GM12891 (cell line): Measurements from ENCODE around the gene C1QTNF12.

Experiments used
- DNase-seq: peaks from one replicate; pipeline ENCODE4 v3.0.0; 2011; ENCODE audit warnings: low spot score; ENCODE audit not compliant: insufficient read length
- FAIRE-seq: peaks from 2 replicates; lab custom pipeline; 2011; peaks lifted over from hg19 to GRCh38; lab: Jason Lieb, UNC
- PAX5 ChIP-seq: IDR thresholded peaks from 2 replicates; pipeline ENCODE4 v1.6.1; 2011; ENCODE audit warnings: low read length, moderate library complexity, mild to moderate bottlenecking; ENCODE audit not compliant: insufficient read depth, severe bottlenecking
- POLR2A ChIP-seq: IDR thresholded peaks from 2 replicates; pipeline ENCODE4 v1.6.1; 2011; ENCODE audit warnings: low read depth, low read length, control low read depth
- POLR2AphosphoS5 ChIP-seq: IDR thresholded peaks from 2 replicates; pipeline ENCODE4 v1.6.1; 2011; ENCODE audit warnings: low read depth, low read length, control low read depth
- POU2F2 ChIP-seq: IDR thresholded peaks from 2 replicates; pipeline ENCODE4 v1.6.1; 2011; ENCODE audit warnings: low read depth, mild to moderate bottlenecking, control low read depth, low read length, moderate library complexity
- SPI1 ChIP-seq: IDR thresholded peaks from 2 replicates; pipeline ENCODE4 v1.6.1; 2011; ENCODE audit warnings: low read depth, low read length, control low read depth
- TAF1 ChIP-seq: IDR thresholded peaks from 2 replicates; pipeline ENCODE4 v1.6.1; 2011; ENCODE audit warnings: low read depth, low read length, control low read depth

Gene C1QTNF12

DNA sequence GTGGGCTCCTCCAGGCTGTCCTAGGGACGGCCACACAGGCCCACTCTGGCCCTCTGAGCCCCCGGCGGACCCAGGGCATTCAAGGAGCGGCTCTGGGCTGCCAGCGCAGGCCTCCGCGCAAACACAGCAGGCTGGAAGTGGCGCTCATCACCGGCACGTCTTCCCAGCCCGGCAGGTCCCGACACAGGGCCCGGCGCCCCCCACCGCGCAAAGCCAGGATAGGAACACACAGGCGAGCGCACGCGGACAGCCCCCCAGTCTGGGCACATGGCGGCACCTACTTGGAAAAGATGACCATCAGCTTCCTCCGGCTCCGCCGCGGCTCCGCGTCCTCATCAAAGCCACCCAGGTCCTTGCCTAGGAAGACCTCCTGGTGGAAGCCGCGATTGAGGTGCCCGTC is 18.3 kb downstream of the C1QTNF12 start:
- TF ChIP-seq POU2F2 (no peak), SPI1 (no peak)
- no peak for DNase-seq
- no peak for FAIRE-seq

DNA sequence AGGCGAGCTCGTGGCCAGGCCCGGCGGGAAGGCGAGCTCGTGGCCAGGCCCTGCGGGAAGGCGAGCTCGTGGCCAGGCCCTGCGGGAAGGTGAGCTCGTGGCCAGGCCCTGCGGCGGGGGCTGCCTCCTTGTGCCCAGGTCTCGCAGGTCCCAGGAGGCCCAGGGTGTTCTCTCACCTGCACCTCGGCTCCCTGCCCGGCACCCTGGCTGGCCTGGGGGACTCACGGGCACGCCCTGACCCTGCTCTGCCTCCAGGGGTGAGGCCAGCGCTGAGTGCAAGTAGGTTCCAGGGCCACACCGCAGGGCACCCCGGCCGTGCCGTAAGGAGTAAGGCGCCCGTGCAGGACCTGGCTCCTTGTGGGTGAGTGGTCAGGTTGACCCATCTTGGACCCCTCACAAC is 19.1 kb downstream of the C1QTNF12 start:
- TF ChIP-seq PAX5 (no peak), POLR2A (no peak), POU2F2 (no peak), SPI1 (no peak), POLR2AphosphoS5 (no peak), TAF1 (no peak)
- DNase-seq (no peak), FAIRE-seq (no peak)

DNA sequence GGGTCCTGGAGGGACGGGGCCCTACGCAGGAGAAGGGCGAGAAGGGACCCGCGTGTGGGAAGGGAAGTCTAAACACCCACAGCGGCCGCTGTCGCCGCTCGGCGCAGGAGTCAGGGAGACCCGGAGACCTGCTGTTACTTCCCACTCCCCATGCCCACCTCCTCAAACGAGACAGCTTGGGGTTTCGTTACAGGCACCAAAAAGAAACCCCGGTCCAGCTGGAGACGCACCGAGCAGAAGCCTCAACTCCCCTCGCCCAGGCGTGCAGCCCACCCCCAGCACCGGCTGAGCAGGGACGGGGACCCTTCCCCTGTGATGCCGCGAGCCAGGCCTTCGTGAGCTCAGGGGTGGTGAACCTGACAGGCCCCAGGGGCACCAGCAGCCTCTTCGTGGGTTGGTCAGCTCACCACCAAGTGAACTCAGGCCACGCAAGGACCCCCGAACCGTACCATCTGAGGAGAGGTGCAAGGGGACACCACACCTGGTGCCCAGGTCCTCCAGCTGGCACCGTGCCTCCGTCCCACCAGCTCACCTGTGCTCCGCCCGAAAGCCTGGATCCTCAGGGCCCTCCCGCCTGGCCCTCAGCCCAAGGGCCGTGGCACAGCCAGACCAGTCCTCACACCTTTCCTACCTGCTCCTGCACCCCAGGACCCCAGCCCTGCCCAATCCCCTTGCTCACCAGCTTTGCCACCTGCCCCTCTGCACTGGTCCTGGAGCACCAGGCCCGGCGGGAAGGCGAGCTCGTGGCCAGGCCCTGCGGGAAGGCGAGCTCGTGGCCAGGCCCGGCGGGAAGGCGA is 19.8 kb downstream of the C1QTNF12 start:
- no peak for TF ChIP-seq POLR2A
- FAIRE-seq (no peak), DNase-seq (no peak)

- FAIRE-seq (no peak), DNase-seq (no peak)
- no peak for TF ChIP-seq POLR2AphosphoS5
- TF ChIP-seq PAX5, result no peak
- TF ChIP-seq POU2F2, result no peak
- no peak for TF ChIP-seq SPI1
- no peak for TF ChIP-seq TAF1
- TF ChIP-seq POLR2A, result no peak
These were observed 20.6 kb downstream of the C1QTNF12 start for GRCh38 chr1:1225913-1226312.

DNA sequence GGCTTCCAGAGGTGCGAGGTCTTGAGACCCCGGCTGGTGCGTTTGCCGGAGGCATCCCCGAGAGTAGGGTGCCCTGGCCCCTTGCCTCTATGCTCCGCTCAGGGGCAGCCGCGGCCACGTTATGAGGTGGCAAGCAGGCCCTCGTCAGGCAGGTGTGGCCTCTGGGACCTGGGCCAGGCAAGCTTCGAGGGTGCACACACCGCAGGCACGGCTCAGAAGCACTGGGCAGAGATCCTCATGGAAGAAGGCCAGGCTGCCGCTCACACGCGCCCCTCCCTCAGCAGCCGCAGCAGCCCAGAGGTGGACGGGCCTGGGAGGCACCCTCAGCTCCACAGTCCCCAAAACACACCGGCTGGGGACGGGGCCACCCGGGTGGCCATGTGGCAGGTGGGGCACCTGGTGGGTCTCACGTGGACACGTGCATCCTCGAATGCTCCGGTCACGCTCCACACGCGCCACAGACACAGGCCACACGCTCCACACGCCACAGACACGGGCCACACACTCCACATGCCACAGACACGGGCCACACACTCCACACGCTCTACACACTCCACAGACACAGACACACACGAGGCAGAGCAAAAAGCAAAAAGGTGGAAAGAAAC is 21.2 kb downstream of the C1QTNF12 start:
- no peak for DNase-seq
- TF ChIP-seq SPI1 (no peak), POLR2AphosphoS5 (no peak), POU2F2 (no peak), TAF1 (no peak), PAX5 (no peak), POLR2A (no peak)
- FAIRE-seq, result no peak

DNA sequence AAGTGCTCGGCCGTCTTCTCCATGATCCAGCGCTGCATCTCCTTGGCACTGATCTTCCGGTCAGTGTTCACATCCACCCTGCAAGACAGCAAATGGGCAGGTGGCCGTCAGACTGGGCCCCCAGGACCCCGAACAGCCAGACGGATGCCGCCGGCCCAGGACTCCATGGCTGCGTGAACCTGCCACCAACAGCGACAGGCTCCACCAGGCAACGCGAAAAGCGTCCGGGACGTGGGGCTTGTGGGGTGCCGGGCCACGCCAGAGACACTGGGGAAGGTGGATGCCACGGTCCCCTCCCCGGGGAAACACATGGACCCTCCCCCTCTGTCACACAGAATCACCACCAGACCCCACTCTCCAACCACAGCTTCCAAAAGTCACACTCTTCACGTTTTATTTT is 22.6 kb downstream of the C1QTNF12 start:
- no peak for TF ChIP-seq SPI1
- TF ChIP-seq PAX5, result no peak
- no peak for TF ChIP-seq TAF1
- no peak for TF ChIP-seq POU2F2
- no peak for TF ChIP-seq POLR2AphosphoS5
- no peak for TF ChIP-seq POLR2A
- no peak for FAIRE-seq
- DNase-seq, result no peak

- FAIRE-seq (no peak), DNase-seq (no peak)
- TF ChIP-seq PAX5, result no peak
- TF ChIP-seq TAF1, result no peak
- no peak for TF ChIP-seq POLR2A
- TF ChIP-seq SPI1, result no peak
- no peak for TF ChIP-seq POLR2AphosphoS5
- no peak for TF ChIP-seq POU2F2
These were observed 23.2 kb downstream of the C1QTNF12 start for GRCh38 chr1:1223321-1223720.

GRCh38 chr1:1222575-1223225 is 23.8 kb downstream of the C1QTNF12 start:
- TF ChIP-seq POU2F2 (0 out of 2 replicates have a peak, but pooled peaks have one; percentile 29), TAF1 (no peak), POLR2A (no peak), PAX5 (no peak), SPI1 (no peak), POLR2AphosphoS5 (no peak)
- FAIRE-seq (peak; percentile 74), DNase-seq (no peak)

DNA sequence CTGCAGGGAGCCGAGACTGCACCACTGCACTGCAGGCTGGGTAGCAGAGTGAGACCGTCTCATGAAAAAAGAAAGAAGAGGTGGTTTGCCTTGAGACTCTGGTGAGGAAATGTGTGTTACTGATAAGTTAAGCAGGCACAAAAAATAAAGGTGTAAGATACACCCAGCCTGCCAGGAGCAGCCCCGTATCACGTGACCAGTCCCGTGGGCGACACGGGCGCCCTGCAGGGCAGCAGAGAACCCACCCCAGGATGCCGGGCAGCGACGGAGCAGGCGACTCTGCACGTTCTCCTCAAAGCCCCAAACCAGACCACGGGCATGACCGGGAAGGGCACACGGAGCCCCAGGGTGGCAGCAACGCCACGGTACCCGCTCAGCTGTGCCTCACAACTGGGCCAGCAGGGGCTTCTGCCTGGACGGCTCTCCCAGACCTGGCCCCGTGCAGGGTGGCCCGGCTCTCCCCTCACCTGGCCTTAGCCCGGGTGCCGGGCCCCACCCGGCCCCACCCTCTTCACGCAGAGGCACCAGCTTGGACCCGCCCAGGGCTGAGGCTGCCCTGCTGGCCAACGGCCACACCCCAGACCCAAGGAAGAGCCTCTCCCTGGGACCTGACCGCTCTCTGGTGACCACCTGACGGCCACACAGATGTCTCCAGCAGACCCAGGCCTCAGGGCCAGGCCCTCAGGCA is 24.5 kb downstream of the C1QTNF12 start:
- DNase-seq, result no peak
- FAIRE-seq, result no peak
- TF ChIP-seq SPI1 (no peak), PAX5 (no peak), POU2F2 (no peak), POLR2A (no peak), POLR2AphosphoS5 (0 out of 2 replicates have a peak, but pooled peaks have one; percentile 4), TAF1 (no peak)

DNA sequence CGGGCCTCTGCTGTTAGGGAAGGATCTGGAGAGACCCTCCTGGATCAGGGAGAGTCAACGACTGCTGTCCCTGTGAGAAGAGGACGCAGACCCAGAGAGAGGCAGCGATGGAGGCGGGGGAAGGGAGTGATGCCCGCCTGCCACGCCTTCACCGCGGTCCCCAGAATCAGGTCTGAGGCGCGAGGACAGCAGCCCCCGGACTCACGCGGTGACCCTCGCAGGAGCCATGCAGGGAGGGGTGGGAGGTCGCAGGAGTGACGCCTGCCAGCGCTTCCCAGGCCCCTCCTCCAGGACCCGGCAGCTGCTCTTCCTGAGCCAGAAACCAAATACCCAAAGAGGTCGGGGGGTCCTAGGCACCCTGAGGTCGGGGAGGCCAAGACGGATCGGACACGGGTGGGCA is 26.3 kb downstream of the C1QTNF12 start:
- FAIRE-seq, result no peak
- no peak for TF ChIP-seq POU2F2
- no peak for TF ChIP-seq SPI1
- no peak for TF ChIP-seq POLR2AphosphoS5
- no peak for TF ChIP-seq POLR2A
- TF ChIP-seq TAF1, result no peak
- no peak for TF ChIP-seq PAX5
- DNase-seq, result no peak
